ENCODE measurements around the gene GSTT4.

Gene GSTT4

DNA sequence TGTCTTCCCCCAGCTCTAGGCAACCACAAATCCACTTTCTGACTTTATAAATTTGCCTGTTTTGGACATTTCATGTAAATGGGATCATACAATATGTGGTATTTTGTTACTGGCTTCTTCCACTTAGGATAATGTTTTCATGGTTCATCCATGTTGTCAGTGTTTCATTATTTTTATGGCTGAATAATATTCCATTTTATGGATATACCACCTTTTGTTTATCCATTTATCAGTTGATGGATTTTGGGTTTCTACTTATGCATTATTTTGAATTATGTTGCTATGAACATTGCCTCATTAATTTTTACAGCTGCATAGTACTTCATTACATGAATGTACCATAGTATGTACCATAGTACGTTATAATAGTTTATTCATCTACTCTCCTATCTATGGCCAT lies 10.9 kb upstream of the GSTT4 start:
- no peak for DNase-seq
- no peaks in the 10 kb centered on the region for H3K9me3 ChIP-seq
- no peaks in the 10 kb centered on the region for H3K36me3 ChIP-seq
- intact Hi-C loops (cut with DNase I; ENCODE audit: low total_unique reads) = no loop called here
- no peaks in the 10 kb centered on the region for H3K27me3 ChIP-seq
- H3K4me1 ChIP-seq = peaks cover 0 to 19% (median 12%) of the 10 kb centered on the region in 4 donors
- no peak overlapping the region for H3K4me3 ChIP-seq
- TF ChIP-seq, protein P1, sequence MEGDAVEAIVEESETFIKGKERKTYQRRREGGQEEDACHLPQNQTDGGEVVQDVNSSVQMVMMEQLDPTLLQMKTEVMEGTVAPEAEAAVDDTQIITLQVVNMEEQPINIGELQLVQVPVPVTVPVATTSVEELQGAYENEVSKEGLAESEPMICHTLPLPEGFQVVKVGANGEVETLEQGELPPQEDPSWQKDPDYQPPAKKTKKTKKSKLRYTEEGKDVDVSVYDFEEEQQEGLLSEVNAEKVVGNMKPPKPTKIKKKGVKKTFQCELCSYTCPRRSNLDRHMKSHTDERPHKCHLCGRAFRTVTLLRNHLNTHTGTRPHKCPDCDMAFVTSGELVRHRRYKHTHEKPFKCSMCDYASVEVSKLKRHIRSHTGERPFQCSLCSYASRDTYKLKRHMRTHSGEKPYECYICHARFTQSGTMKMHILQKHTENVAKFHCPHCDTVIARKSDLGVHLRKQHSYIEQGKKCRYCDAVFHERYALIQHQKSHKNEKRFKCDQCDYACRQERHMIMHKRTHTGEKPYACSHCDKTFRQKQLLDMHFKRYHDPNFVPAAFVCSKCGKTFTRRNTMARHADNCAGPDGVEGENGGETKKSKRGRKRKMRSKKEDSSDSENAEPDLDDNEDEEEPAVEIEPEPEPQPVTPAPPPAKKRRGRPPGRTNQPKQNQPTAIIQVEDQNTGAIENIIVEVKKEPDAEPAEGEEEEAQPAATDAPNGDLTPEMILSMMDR (IDR thresholded peaks at IDR 0.05) = no peak
- H3K27ac ChIP-seq = no peak overlapping the region

GRCh38 chr22:24011735-24012068 lies 6.4 kb upstream of the GSTT4 start:
- Histone ChIP-seq H3K4me3 (peak overlapping the region; percentile 93 to 94), H3K27ac (peak overlapping the region; percentile 84 to 87), H3K9me3 (no peaks in the 10 kb centered on the region), H3K27me3 (no peaks in the 10 kb centered on the region), H3K4me1 (peaks cover 0 to 19% (median 14%) of the 10 kb centered on the region in 4 donors), H3K36me3 (no peaks in the 10 kb centered on the region)
- TF ChIP-seq, protein P1 (IDR thresholded peaks at IDR 0.05) = no peak
- intact Hi-C loops (cut with DNase I; ENCODE audit: low total_unique reads) = loop anchor here (5.0 kb wide), 1 partner anchor 46 kb away; no protein-coding TSS in a partner anchor
- no peak for DNase-seq

GRCh38 chr22:24010018-24010391 lies 4.8 kb upstream of the GSTT4 start:
- intact Hi-C loops (cut with DNase I; ENCODE audit: low total_unique reads) = loop anchor here (5.0 kb wide), 1 partner anchor 47 kb away; no protein-coding TSS in a partner anchor
- no peaks in the 10 kb centered on the region for H3K9me3 ChIP-seq
- H3K36me3 ChIP-seq = no peaks in the 10 kb centered on the region
- H3K4me1 ChIP-seq = peaks cover 0 to 33% (median 24%) of the 10 kb centered on the region in 4 donors
- no peaks in the 10 kb centered on the region for H3K27me3 ChIP-seq
- TF ChIP-seq, protein P1 (IDR thresholded peaks at IDR 0.05) = no peak
- H3K27ac ChIP-seq = no peak overlapping the region
- no peak for DNase-seq
- no peak overlapping the region for H3K4me3 ChIP-seq

DNA sequence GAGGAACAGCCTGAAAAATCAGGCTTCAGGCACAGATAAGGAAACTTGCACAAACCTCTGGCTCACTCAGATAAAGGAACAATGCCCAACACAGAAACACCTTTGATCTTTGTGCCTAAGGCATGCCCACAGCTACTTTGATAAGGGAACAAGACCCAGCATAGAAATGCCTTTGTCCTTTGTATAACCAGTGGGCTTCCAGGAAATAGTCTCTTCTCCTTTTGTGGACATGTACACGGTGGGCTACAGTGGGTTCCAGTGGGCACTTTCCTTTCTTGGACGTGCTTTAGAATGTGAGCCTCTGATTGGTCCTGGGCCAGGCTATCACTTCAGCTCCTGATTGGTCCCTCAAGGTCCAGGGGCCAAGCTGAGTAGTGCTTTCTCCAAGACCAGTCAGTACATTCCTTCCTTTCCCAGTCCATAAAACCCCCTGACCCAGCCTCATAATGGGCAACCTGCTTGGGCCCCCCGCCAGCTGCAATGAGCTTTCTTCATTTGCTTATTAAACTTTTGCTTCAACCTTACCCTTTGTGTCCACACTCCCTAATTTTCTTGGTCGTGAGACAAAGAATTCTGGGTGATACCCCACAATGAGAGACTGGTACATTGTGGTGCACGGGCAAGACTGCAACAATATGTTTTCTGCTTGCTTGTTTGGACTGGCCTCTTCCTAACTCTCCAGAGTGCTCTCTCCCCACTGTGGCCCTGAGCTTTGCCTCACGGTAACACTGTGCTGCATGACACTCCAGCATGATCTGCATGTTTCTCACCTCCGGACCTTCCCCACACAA lies 4.2 kb upstream of the GSTT4 start:
- Histone ChIP-seq H3K9me3 (no peaks in the 10 kb centered on the region), H3K27ac (no peak overlapping the region), H3K36me3 (no peaks in the 10 kb centered on the region), H3K27me3 (no peaks in the 10 kb centered on the region), H3K4me1 (peaks cover 0 to 35% (median 26%) of the 10 kb centered on the region in 4 donors), H3K4me3 (no peak overlapping the region)
- intact Hi-C loops (cut with DNase I; ENCODE audit: low total_unique reads) = loop anchor here (5.0 kb wide), 1 partner anchor 48 kb away; no protein-coding TSS in a partner anchor
- TF ChIP-seq, protein P1 (IDR thresholded peaks at IDR 0.05) = no peak
- no peak for DNase-seq

DNA sequence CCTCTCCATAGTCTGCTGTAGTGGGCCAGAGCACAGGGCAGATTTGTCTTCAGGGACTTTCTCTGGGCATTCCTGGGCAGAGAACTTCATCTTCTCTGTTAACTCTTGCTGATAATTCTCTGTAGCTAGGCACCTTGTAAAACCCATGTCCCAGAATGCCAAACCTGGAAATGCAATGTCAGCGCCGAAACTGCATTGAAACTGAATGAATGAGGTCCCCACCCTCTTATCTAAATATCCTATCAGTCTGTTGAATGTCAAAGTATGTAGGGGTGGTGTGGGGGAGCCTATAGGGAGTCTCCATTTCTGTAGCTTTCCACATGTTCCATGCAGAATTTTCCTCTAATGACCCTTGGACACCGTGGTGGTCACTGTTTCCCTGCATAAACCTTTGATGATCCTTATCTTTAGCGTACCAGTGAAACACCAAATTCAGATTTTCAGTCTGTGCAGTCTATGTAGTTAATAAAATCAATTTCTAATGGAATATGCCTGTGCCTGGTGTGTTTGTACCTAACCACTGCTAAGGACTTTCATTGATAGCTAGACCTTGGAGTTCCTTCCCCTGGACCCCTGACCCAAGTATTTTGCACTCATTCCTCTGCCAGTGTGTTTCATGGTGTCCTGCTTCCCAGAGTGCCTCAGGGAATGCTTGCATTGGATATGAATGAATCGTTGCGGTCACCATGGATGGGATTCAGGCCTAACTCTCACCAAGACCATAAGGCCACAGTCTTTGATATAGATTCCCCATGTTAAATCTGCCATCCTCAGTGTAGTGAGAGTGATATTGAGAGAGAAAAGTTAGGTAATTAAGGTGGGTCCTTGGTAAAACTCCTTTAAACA lies 3.4 kb upstream of the GSTT4 start:
- DNase-seq = no peak
- H3K4me3 ChIP-seq = no peak overlapping the region
- H3K27me3 ChIP-seq = no peaks in the 10 kb centered on the region
- TF ChIP-seq, protein P1 (IDR thresholded peaks at IDR 0.05) = no peak
- H3K36me3 ChIP-seq = no peaks in the 10 kb centered on the region
- H3K9me3 ChIP-seq = no peaks in the 10 kb centered on the region
- no peak overlapping the region for H3K27ac ChIP-seq
- H3K4me1 ChIP-seq = peaks cover 0 to 35% (median 26%) of the 10 kb centered on the region in 4 donors
- intact Hi-C loops (cut with DNase I; ENCODE audit: low total_unique reads) = no loop called here

Measured in tibial artery (tissue), 4 donors.